ENCODE measurements around the gene SNCB.

SNCB gene

DNA sequence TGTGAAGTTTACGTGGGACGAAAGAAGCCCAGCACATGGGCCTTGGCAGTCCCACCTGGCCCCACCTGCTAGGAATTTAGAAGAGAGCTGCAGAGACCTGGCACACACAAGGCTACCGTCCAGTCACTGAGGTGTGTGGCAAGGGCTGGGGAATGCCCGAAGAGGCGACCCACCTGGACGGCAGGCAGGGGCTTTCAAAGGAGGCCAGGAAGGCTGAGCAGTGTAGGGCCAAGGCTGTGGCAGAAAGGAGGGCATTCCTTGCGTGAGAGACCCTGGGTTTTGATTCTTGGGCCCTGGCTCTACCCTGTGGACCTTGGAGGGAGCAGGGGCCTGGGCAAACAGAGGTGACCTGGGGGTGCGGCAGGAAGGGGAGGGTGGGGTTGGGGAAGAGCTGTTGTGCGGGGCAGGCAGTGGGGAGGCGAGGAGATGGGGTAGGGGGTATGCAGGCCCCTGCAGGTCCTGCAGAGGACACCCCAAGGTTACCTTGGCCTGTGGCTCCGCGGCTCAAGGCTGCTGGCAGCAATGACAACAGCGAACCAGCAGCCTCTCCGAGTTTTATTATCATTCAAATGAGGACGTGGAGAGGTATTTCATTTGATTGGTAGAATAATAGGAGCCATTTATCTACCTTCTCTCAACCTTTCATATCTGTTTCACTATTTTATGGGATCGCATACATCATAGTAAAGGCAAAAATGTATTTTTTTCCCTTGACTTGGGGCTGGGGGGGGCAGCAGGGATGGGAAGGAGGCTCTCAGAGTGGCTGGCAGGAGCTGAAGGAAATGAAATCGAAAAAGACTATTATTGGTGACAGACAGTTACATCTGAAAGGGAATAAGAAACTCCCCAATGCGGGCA lies 41.8 kb upstream of the SNCB start:
- Histone ChIP-seq H3K27me3 (ENCODE audit: control insufficient read depth in 1 of 2, insufficient read depth in 2 of 2, low read length in 2 of 2) (no peaks in the 10 kb centered on the region), H3K4me3 (ENCODE audit: low read depth in 1 of 2, low read length in 2 of 2) (no peak overlapping the region), H3K36me3 (ENCODE audit: control insufficient read depth in 1 of 2, insufficient read depth in 2 of 2, low read length in 2 of 2) (no peaks in the 10 kb centered on the region)

DNA sequence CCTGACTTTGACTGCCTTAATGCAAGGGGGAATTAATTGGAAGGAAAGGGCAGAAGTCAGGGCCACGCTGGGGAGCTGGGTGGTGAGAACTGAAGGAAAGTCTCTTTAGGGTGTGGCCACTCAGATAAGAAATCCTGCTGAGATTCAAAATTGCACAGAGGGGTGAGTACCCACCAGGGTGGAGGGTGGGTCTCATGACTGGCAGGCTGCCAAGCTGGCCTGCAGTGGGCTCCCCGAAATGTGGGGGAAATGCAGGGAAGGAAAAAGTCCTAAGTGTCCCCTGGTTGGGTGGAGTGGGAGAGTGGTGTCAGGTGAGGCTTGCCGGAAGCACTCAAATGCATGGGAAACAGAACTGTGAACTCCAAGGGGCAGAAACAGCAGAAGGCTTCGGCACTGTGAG lies 41.1 kb upstream of the SNCB start:
- H3K36me3 ChIP-seq (ENCODE audit: control insufficient read depth in 1 of 2, insufficient read depth in 2 of 2, low read length in 2 of 2) = no peaks in the 10 kb centered on the region
- H3K4me1 ChIP-seq (ENCODE audit: control insufficient read depth in 1 of 2, insufficient read depth in 2 of 2, low read length in 2 of 2) = no peaks in the 10 kb centered on the region
- no peaks in the 10 kb centered on the region for H3K9me3 ChIP-seq (ENCODE audit: control insufficient read depth in 1 of 2, low read length in 2 of 2)
- no peak overlapping the region for H3K9ac ChIP-seq (ENCODE audit: low read depth in 1 of 2, low read length in 2 of 2)
- no peak overlapping the region for H3K27ac ChIP-seq (ENCODE audit: low read depth, low read length)
- H3K27me3 ChIP-seq (ENCODE audit: control insufficient read depth in 1 of 2, insufficient read depth in 2 of 2, low read length in 2 of 2) = no peaks in the 10 kb centered on the region
- no peak overlapping the region for H3K4me3 ChIP-seq (ENCODE audit: low read depth in 1 of 2, low read length in 2 of 2)

More for the DNA sequence above, 41.8 kb upstream of the SNCB start:
- Histone ChIP-seq H3K9me3 (ENCODE audit: control insufficient read depth in 1 of 2, low read length in 2 of 2) (no peaks in the 10 kb centered on the region), H3K9ac (ENCODE audit: low read depth in 1 of 2, low read length in 2 of 2) (no peak overlapping the region), H3K4me1 (ENCODE audit: control insufficient read depth in 1 of 2, insufficient read depth in 2 of 2, low read length in 2 of 2) (no peaks in the 10 kb centered on the region), H3K27ac (ENCODE audit: low read depth, low read length) (no peak overlapping the region)

DNA sequence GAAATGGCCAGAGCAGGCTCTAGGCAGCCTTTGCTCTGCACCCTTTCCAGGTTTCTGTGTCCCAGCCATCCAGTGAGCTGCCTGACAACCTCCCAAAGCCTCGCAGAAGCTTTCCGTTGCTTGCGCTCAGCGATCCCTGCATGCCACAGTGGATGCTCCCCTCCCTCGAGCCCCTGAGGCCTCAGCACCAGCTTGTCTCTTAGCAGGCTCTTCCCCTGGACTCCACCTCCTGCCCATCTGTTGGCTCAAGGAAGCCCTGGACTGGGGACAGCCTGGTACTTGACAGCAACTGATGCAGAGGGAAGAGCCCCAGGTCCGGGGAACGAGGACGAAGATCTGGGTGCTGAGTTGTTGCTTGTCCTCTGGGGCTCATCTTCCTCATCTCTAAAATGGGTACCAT lies 40.1 kb upstream of the SNCB start:
- Histone ChIP-seq H3K27me3 (ENCODE audit: control insufficient read depth in 1 of 2, insufficient read depth in 2 of 2, low read length in 2 of 2) (peaks cover 0 to under 1% of the 10 kb centered on the region in 2 donors), H3K9me3 (ENCODE audit: control insufficient read depth in 1 of 2, low read length in 2 of 2) (no peaks in the 10 kb centered on the region), H3K4me3 (ENCODE audit: low read depth in 1 of 2, low read length in 2 of 2) (no peak overlapping the region), H3K4me1 (ENCODE audit: control insufficient read depth in 1 of 2, insufficient read depth in 2 of 2, low read length in 2 of 2) (no peaks in the 10 kb centered on the region), H3K36me3 (ENCODE audit: control insufficient read depth in 1 of 2, insufficient read depth in 2 of 2, low read length in 2 of 2) (no peaks in the 10 kb centered on the region), H3K27ac (ENCODE audit: low read depth, low read length) (no peak overlapping the region), H3K9ac (ENCODE audit: low read depth in 1 of 2, low read length in 2 of 2) (no peak overlapping the region)

GRCh38 chr5:176667637-176668036 lies 37.3 kb upstream of the SNCB start:
- Histone ChIP-seq H3K4me3 (ENCODE audit: low read depth in 1 of 2, low read length in 2 of 2) (no peak overlapping the region), H3K9ac (ENCODE audit: low read depth in 1 of 2, low read length in 2 of 2) (no peak overlapping the region), H3K27me3 (ENCODE audit: control insufficient read depth in 1 of 2, insufficient read depth in 2 of 2, low read length in 2 of 2) (peaks cover 5 to 11% of the 10 kb centered on the region in 2 donors), H3K9me3 (ENCODE audit: control insufficient read depth in 1 of 2, low read length in 2 of 2) (no peaks in the 10 kb centered on the region), H3K27ac (ENCODE audit: low read depth, low read length) (no peak overlapping the region), H3K36me3 (ENCODE audit: control insufficient read depth in 1 of 2, insufficient read depth in 2 of 2, low read length in 2 of 2) (no peaks in the 10 kb centered on the region), H3K4me1 (ENCODE audit: control insufficient read depth in 1 of 2, insufficient read depth in 2 of 2, low read length in 2 of 2) (no peaks in the 10 kb centered on the region)

GRCh38 chr5:176665517-176665916 lies 35.2 kb upstream of the SNCB start:
- H3K4me3 ChIP-seq (ENCODE audit: low read depth in 1 of 2, low read length in 2 of 2) = no peak overlapping the region
- peaks cover 0 to 6% of the 10 kb centered on the region in 2 donors for H3K4me1 ChIP-seq (ENCODE audit: control insufficient read depth in 1 of 2, insufficient read depth in 2 of 2, low read length in 2 of 2)
- no peak overlapping the region for H3K9ac ChIP-seq (ENCODE audit: low read depth in 1 of 2, low read length in 2 of 2)
- H3K36me3 ChIP-seq (ENCODE audit: control insufficient read depth in 1 of 2, insufficient read depth in 2 of 2, low read length in 2 of 2) = no peaks in the 10 kb centered on the region
- no peak overlapping the region for H3K27ac ChIP-seq (ENCODE audit: low read depth, low read length)
- H3K27me3 ChIP-seq (ENCODE audit: control insufficient read depth in 1 of 2, insufficient read depth in 2 of 2, low read length in 2 of 2) = peaks cover 5 to 11% of the 10 kb centered on the region in 2 donors
- no peaks in the 10 kb centered on the region for H3K9me3 ChIP-seq (ENCODE audit: control insufficient read depth in 1 of 2, low read length in 2 of 2)

- H3K9ac ChIP-seq (ENCODE audit: low read depth in 1 of 2, low read length in 2 of 2) = no peak overlapping the region
- H3K27me3 ChIP-seq (ENCODE audit: control insufficient read depth in 1 of 2, insufficient read depth in 2 of 2, low read length in 2 of 2) = peaks cover 5 to 11% of the 10 kb centered on the region in 2 donors
- H3K9me3 ChIP-seq (ENCODE audit: control insufficient read depth in 1 of 2, low read length in 2 of 2) = no peaks in the 10 kb centered on the region
- H3K27ac ChIP-seq (ENCODE audit: low read depth, low read length) = no peak overlapping the region
- H3K36me3 ChIP-seq (ENCODE audit: control insufficient read depth in 1 of 2, insufficient read depth in 2 of 2, low read length in 2 of 2) = no peaks in the 10 kb centered on the region
- H3K4me1 ChIP-seq (ENCODE audit: control insufficient read depth in 1 of 2, insufficient read depth in 2 of 2, low read length in 2 of 2) = peaks cover 0 to 8% of the 10 kb centered on the region in 2 donors
- H3K4me3 ChIP-seq (ENCODE audit: low read depth in 1 of 2, low read length in 2 of 2) = no peak overlapping the region
Measured at GRCh38 chr5:176664886-176665285, 34.6 kb upstream of the SNCB start.

GRCh38 chr5:176664479-176664878 lies 34.1 kb upstream of the SNCB start:
- Histone ChIP-seq H3K27me3 (ENCODE audit: control insufficient read depth in 1 of 2, insufficient read depth in 2 of 2, low read length in 2 of 2) (peaks cover 5 to 11% of the 10 kb centered on the region in 2 donors), H3K4me1 (ENCODE audit: control insufficient read depth in 1 of 2, insufficient read depth in 2 of 2, low read length in 2 of 2) (peaks cover 0 to 8% of the 10 kb centered on the region in 2 donors), H3K9me3 (ENCODE audit: control insufficient read depth in 1 of 2, low read length in 2 of 2) (no peaks in the 10 kb centered on the region), H3K27ac (ENCODE audit: low read depth, low read length) (no peak overlapping the region), H3K9ac (ENCODE audit: low read depth in 1 of 2, low read length in 2 of 2) (no peak overlapping the region), H3K4me3 (ENCODE audit: low read depth in 1 of 2, low read length in 2 of 2) (no peak overlapping the region), H3K36me3 (ENCODE audit: control insufficient read depth in 1 of 2, insufficient read depth in 2 of 2, low read length in 2 of 2) (no peaks in the 10 kb centered on the region)

GRCh38 chr5:176663566-176663965 lies 33.2 kb upstream of the SNCB start:
- Histone ChIP-seq H3K9ac (ENCODE audit: low read depth in 1 of 2, low read length in 2 of 2) (no peak overlapping the region), H3K9me3 (ENCODE audit: control insufficient read depth in 1 of 2, low read length in 2 of 2) (no peaks in the 10 kb centered on the region), H3K4me3 (ENCODE audit: low read depth in 1 of 2, low read length in 2 of 2) (no peak overlapping the region), H3K27ac (ENCODE audit: low read depth, low read length) (no peak overlapping the region), H3K4me1 (ENCODE audit: control insufficient read depth in 1 of 2, insufficient read depth in 2 of 2, low read length in 2 of 2) (peaks cover 9 to 16% of the 10 kb centered on the region in 2 donors), H3K36me3 (ENCODE audit: control insufficient read depth in 1 of 2, insufficient read depth in 2 of 2, low read length in 2 of 2) (no peaks in the 10 kb centered on the region), H3K27me3 (ENCODE audit: control insufficient read depth in 1 of 2, insufficient read depth in 2 of 2, low read length in 2 of 2) (peaks cover 5 to 11% of the 10 kb centered on the region in 2 donors)

- H3K27ac ChIP-seq (ENCODE audit: low read depth, low read length) = no peak overlapping the region
- H3K4me3 ChIP-seq (ENCODE audit: low read depth in 1 of 2, low read length in 2 of 2) = no peak overlapping the region
- H3K36me3 ChIP-seq (ENCODE audit: control insufficient read depth in 1 of 2, insufficient read depth in 2 of 2, low read length in 2 of 2) = no peaks in the 10 kb centered on the region
- H3K9ac ChIP-seq (ENCODE audit: low read depth in 1 of 2, low read length in 2 of 2) = no peak overlapping the region
- H3K9me3 ChIP-seq (ENCODE audit: control insufficient read depth in 1 of 2, low read length in 2 of 2) = no peaks in the 10 kb centered on the region
- peaks cover 15 to 25% of the 10 kb centered on the region in 2 donors for H3K4me1 ChIP-seq (ENCODE audit: control insufficient read depth in 1 of 2, insufficient read depth in 2 of 2, low read length in 2 of 2)
- peaks cover 5 to 11% of the 10 kb centered on the region in 2 donors for H3K27me3 ChIP-seq (ENCODE audit: control insufficient read depth in 1 of 2, insufficient read depth in 2 of 2, low read length in 2 of 2)
Measured at GRCh38 chr5:176662371-176663333, 32.3 kb upstream of the SNCB start.

DNA sequence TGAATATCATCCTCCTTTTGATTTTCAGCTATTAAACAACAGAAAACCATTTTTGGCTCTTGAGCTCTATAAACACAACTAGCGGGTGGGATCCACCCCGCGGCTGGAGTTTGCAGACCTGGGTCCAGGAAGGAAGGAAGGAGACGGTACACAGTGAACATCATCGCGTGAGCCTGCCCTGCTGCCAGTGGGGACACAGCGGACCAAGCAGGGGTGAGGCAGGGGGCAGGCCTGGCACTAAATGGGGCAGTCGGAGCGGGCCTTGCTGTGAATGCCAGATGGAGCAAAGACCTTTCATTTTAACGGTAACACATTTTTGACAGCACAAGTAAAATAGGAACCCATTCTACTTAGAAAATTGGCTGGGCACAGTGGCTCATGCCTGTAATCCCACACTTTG lies 31.3 kb upstream of the SNCB start:
- H3K9ac ChIP-seq (ENCODE audit: low read depth in 1 of 2, low read length in 2 of 2) = no peak overlapping the region
- no peak overlapping the region for H3K27ac ChIP-seq (ENCODE audit: low read depth, low read length)
- H3K9me3 ChIP-seq (ENCODE audit: control insufficient read depth in 1 of 2, low read length in 2 of 2) = no peaks in the 10 kb centered on the region
- H3K4me3 ChIP-seq (ENCODE audit: low read depth in 1 of 2, low read length in 2 of 2) = no peak overlapping the region
- peaks cover 0 to 5% of the 10 kb centered on the region in 2 donors for H3K36me3 ChIP-seq (ENCODE audit: control insufficient read depth in 1 of 2, insufficient read depth in 2 of 2, low read length in 2 of 2)
- peaks cover 5 to 11% of the 10 kb centered on the region in 2 donors for H3K27me3 ChIP-seq (ENCODE audit: control insufficient read depth in 1 of 2, insufficient read depth in 2 of 2, low read length in 2 of 2)
- H3K4me1 ChIP-seq (ENCODE audit: control insufficient read depth in 1 of 2, insufficient read depth in 2 of 2, low read length in 2 of 2) = peaks cover 15 to 25% of the 10 kb centered on the region in 2 donors
